Measurements from ENCODE around the gene HDAC7. TPM values are rescaled to one million over a fixed set of nuclear protein-coding genes. Genes with fewer than 3 reads are reported as not detected.

The HDAC7 gene
- polyA plus RNA-seq, 2 donors = 20.9 to 35.6 TPM

DNA sequence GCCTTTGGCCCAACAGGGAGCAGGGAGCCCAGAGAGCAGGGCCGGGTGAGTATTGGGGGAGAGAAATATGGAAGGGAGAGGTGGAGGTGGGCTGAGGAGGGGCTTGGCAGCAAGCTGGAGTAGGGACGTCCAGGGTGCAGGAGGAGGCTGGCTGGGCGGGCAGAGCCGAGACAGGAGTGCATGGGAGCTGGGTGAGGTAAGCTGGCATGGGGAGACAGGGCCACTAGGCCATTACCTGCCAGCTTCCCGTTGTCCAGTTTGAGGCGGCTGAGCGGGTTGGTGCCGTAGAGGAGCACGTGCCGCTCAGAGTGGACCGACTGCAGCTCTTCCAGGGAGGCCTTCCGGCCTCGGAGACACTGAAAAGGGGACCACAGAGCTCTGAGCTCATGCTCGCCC is 28.4 kb downstream of the HDAC7 start:
- Histone ChIP-seq H3K4me1 (ENCODE audit: control insufficient read depth in 2 of 2, insufficient read depth in 2 of 2, low read length in 1 of 2) (no peaks in the 10 kb centered on the region), H3K27me3 (ENCODE audit: control insufficient read depth in 1 of 2, insufficient read depth in 2 of 2, low read length in 2 of 2) (no peaks in the 10 kb centered on the region)
- 89 to 92% methylated on average over 13 to 14 of the region's 14 CpGs for WGBS, 2 donors

GRCh38 chr12:47790676-47791350 is 28.9 kb downstream of the HDAC7 start:
- no peaks in the 10 kb centered on the region for H3K27me3 ChIP-seq (ENCODE audit: control insufficient read depth in 1 of 2, insufficient read depth in 2 of 2, low read length in 2 of 2)
- H3K9me3 ChIP-seq (ENCODE audit: control insufficient read depth in 2 of 2, insufficient read depth in 1 of 2, low read depth in 1 of 2, low read length in 1 of 2) = no peaks in the 10 kb centered on the region
- no peaks in the 10 kb centered on the region for H3K4me1 ChIP-seq (ENCODE audit: control insufficient read depth in 2 of 2, insufficient read depth in 2 of 2, low read length in 1 of 2)
- H3K27ac ChIP-seq (ENCODE audit: low read depth in 2 of 2, low read length in 1 of 2) = no peak overlapping the region
- H3K36me3 ChIP-seq (ENCODE audit: control insufficient read depth in 2 of 2, insufficient read depth in 2 of 2, low read length in 1 of 2) = peaks cover 25 to 79% of the 10 kb centered on the region in 2 donors
- no peak overlapping the region for H3K4me3 ChIP-seq (ENCODE audit: low read depth in 1 of 2, low read length in 2 of 2)
- 92 to 94% methylated on average over 20 of the region's 20 CpGs for WGBS, 2 donors

More for the DNA sequence above, 28.4 kb downstream of the HDAC7 start:
- Histone ChIP-seq H3K36me3 (ENCODE audit: control insufficient read depth in 2 of 2, insufficient read depth in 2 of 2, low read length in 1 of 2) (peaks cover 29 to 78% of the 10 kb centered on the region in 2 donors), H3K4me3 (ENCODE audit: low read depth in 1 of 2, low read length in 2 of 2) (no peak overlapping the region), H3K27ac (ENCODE audit: low read depth in 2 of 2, low read length in 1 of 2) (no peak overlapping the region), H3K9me3 (ENCODE audit: control insufficient read depth in 2 of 2, insufficient read depth in 1 of 2, low read depth in 1 of 2, low read length in 1 of 2) (no peaks in the 10 kb centered on the region)

DNA sequence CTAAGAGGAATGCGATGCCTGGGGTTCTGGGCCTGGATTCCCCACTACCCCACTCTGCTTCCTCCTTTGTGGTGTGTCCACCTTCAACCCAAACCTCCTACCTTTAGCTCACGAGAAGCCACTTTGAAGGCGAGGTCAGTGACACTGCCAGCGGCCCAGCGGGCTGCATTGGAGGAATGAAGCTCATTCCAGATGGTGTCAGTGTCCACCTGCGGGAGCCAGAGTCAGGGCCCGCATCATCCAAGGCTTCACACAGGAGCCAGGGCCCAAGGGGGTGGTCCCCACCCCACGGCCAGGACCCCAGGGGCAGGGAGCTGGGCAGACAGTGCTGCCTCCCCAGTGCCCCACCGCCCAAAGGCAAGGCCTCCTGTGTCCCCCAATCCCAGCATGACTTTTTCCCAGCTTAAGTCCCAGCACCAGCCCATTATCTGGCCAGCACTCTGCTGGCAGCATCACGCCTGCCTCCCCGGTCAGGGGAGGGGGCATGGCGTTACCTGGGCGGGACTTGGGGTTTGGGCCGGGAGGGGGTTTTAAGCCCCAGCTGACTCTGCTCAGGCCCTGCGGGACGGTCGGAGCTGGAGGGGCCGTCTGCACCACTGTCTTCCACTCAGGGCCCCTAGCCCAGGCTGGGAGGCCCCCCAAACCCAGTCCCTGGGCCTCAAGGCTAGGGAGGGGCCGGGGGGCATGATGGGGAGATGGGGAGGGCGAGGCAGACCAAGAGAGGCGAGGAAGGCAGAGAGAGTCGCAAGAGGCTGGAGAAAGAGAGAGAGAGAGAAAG is 29.8 kb downstream of the HDAC7 start:
- Histone ChIP-seq H3K36me3 (ENCODE audit: control insufficient read depth in 2 of 2, insufficient read depth in 2 of 2, low read length in 1 of 2) (peaks cover 23 to 79% of the 10 kb centered on the region in 2 donors), H3K4me1 (ENCODE audit: control insufficient read depth in 2 of 2, insufficient read depth in 2 of 2, low read length in 1 of 2) (no peaks in the 10 kb centered on the region), H3K9me3 (ENCODE audit: control insufficient read depth in 2 of 2, insufficient read depth in 1 of 2, low read depth in 1 of 2, low read length in 1 of 2) (no peaks in the 10 kb centered on the region), H3K27me3 (ENCODE audit: control insufficient read depth in 1 of 2, insufficient read depth in 2 of 2, low read length in 2 of 2) (no peaks in the 10 kb centered on the region), H3K4me3 (ENCODE audit: low read depth in 1 of 2, low read length in 2 of 2) (no peak overlapping the region), H3K27ac (ENCODE audit: low read depth in 2 of 2, low read length in 1 of 2) (no peak overlapping the region)
- 90 to 92% methylated on average over 22 of the region's 22 CpGs for WGBS, 2 donors

GRCh38 chr12:47789141-47789540 is 30.6 kb downstream of the HDAC7 start:
- WGBS, 2 donors = 90 to 95% methylated on average over 5 of the region's 5 CpGs
- no peaks in the 10 kb centered on the region for H3K27me3 ChIP-seq (ENCODE audit: control insufficient read depth in 1 of 2, insufficient read depth in 2 of 2, low read length in 2 of 2)
- H3K4me3 ChIP-seq (ENCODE audit: low read depth in 1 of 2, low read length in 2 of 2) = no peak overlapping the region
- H3K27ac ChIP-seq (ENCODE audit: low read depth in 2 of 2, low read length in 1 of 2) = no peak overlapping the region
- H3K36me3 ChIP-seq (ENCODE audit: control insufficient read depth in 2 of 2, insufficient read depth in 2 of 2, low read length in 1 of 2) = peaks cover 20 to 79% of the 10 kb centered on the region in 2 donors
- H3K4me1 ChIP-seq (ENCODE audit: control insufficient read depth in 2 of 2, insufficient read depth in 2 of 2, low read length in 1 of 2) = no peaks in the 10 kb centered on the region
- no peaks in the 10 kb centered on the region for H3K9me3 ChIP-seq (ENCODE audit: control insufficient read depth in 2 of 2, insufficient read depth in 1 of 2, low read depth in 1 of 2, low read length in 1 of 2)

DNA sequence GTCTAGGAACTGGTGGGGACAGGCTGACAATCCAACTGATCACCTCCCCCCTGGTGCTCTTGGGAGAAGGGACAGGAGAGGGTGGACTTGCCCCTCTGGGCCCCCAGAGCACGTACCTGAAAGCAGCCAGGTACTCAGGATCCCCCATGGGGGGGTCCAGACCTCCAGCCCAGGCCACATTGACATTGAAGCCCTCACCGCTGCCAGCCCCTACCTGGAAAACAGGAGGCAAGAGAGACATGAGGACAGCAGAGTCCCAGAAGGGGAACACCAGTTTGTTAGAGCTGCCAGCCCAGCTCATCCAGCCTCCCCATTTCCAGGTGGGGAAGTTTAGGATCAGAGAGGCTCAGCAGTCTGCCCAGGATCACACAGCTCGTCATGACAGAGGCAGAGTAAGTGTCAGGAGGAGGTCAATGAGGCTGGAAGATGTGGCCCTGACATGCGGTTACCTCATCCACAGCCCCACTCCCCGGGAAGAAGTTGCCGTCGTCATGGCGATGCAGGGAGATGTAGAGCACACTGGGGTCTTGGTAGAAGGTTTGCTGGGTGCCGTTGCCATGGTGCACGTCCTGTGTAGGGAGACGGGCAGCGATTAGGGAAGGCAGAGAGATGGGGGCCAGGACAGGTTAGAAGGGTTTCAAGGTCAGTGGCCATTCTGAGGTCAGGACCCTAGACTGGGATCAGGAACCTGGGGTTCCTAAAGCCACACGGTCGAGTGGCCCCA is 31.9 kb downstream of the HDAC7 start:
- peaks cover 21 to 86% of the 10 kb centered on the region in 2 donors for H3K36me3 ChIP-seq (ENCODE audit: control insufficient read depth in 2 of 2, insufficient read depth in 2 of 2, low read length in 1 of 2)
- WGBS, 2 donors = 82 to 83% methylated on average over 14 of the region's 14 CpGs

DNA sequence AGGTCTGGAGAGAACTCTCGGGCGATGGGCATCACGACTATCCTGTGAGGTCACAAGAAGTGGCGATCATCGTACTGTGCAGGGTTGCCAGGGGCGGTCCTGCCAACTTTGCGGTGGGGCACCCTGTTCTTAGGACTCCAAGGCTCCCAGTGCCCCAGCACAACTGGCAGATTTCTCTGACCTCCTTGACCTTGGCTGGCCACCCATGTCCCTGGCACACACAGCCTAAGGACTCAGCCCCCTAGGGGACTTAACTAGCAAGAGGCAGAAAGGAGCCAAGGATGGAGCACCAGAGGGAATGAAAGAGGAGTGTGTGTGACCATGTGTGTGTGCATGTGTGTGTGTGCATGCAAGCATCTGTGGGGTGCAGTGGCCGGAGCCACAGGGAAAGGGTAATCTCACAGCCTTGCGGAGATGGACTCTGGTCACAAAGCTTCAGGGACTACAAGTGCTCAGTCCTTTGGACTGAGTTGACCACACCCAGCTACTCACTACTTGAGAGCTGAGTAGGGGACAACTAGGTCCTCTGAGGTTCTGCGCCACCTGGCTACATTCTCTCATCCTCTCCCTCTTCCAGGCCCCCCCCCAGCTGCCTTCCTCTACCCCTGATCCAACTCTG is 32.9 kb downstream of the HDAC7 start:
- WGBS, 2 donors = 93 to 94% methylated on average over 10 of the region's 10 CpGs
- Histone ChIP-seq H3K27ac (ENCODE audit: low read depth in 2 of 2, low read length in 1 of 2) (no peak overlapping the region), H3K36me3 (ENCODE audit: control insufficient read depth in 2 of 2, insufficient read depth in 2 of 2, low read length in 1 of 2) (peaks cover 21 to 82% of the 10 kb centered on the region in 2 donors), H3K27me3 (ENCODE audit: control insufficient read depth in 1 of 2, insufficient read depth in 2 of 2, low read length in 2 of 2) (no peaks in the 10 kb centered on the region), H3K4me1 (ENCODE audit: control insufficient read depth in 2 of 2, insufficient read depth in 2 of 2, low read length in 1 of 2) (peaks cover 2 to 9% of the 10 kb centered on the region in 2 donors), H3K9me3 (ENCODE audit: control insufficient read depth in 2 of 2, insufficient read depth in 1 of 2, low read depth in 1 of 2, low read length in 1 of 2) (no peaks in the 10 kb centered on the region), H3K4me3 (ENCODE audit: low read depth in 1 of 2, low read length in 2 of 2) (no peak overlapping the region)

More for the DNA sequence above, 31.9 kb downstream of the HDAC7 start:
- Histone ChIP-seq H3K4me1 (ENCODE audit: control insufficient read depth in 2 of 2, insufficient read depth in 2 of 2, low read length in 1 of 2) (peaks cover 0 to 4% of the 10 kb centered on the region in 2 donors), H3K27ac (ENCODE audit: low read depth in 2 of 2, low read length in 1 of 2) (no peak overlapping the region), H3K27me3 (ENCODE audit: control insufficient read depth in 1 of 2, insufficient read depth in 2 of 2, low read length in 2 of 2) (no peaks in the 10 kb centered on the region), H3K4me3 (ENCODE audit: low read depth in 1 of 2, low read length in 2 of 2) (no peak overlapping the region), H3K9me3 (ENCODE audit: control insufficient read depth in 2 of 2, insufficient read depth in 1 of 2, low read depth in 1 of 2, low read length in 1 of 2) (no peaks in the 10 kb centered on the region)

- 76 to 82% methylated on average over 11 of the region's 11 CpGs for whole genome bisulfite sequencing, 2 donors
- H3K9me3 ChIP-seq (ENCODE audit: control insufficient read depth in 2 of 2, insufficient read depth in 1 of 2, low read depth in 1 of 2, low read length in 1 of 2) = no peaks in the 10 kb centered on the region
- peak overlapping the region; percentile 25 to 67 for H3K27ac ChIP-seq (ENCODE audit: low read depth in 2 of 2, low read length in 1 of 2)
- peaks cover 21 to 79% of the 10 kb centered on the region in 2 donors for H3K36me3 ChIP-seq (ENCODE audit: control insufficient read depth in 2 of 2, insufficient read depth in 2 of 2, low read length in 1 of 2)
- H3K4me3 ChIP-seq (ENCODE audit: low read depth in 1 of 2, low read length in 2 of 2) = no peak overlapping the region
- H3K27me3 ChIP-seq (ENCODE audit: control insufficient read depth in 1 of 2, insufficient read depth in 2 of 2, low read length in 2 of 2) = no peaks in the 10 kb centered on the region
- peaks cover 2 to 15% of the 10 kb centered on the region in 2 donors for H3K4me1 ChIP-seq (ENCODE audit: control insufficient read depth in 2 of 2, insufficient read depth in 2 of 2, low read length in 1 of 2)
Measured at GRCh38 chr12:47785887-47786661, 33.6 kb downstream of the HDAC7 start.

GRCh38 chr12:47785036-47785886 is 34.4 kb downstream of the HDAC7 start:
- no peak overlapping the region for H3K4me3 ChIP-seq (ENCODE audit: low read depth in 1 of 2, low read length in 2 of 2)
- H3K27ac ChIP-seq (ENCODE audit: low read depth in 2 of 2, low read length in 1 of 2) = peak overlapping the region in 1 of 2 donors; percentile 62
- H3K36me3 ChIP-seq (ENCODE audit: control insufficient read depth in 2 of 2, insufficient read depth in 2 of 2, low read length in 1 of 2) = peaks cover 21 to 73% of the 10 kb centered on the region in 2 donors
- WGBS, 2 donors = 80 to 85% methylated on average over 15 of the region's 15 CpGs
- peaks cover 2 to 15% of the 10 kb centered on the region in 2 donors for H3K4me1 ChIP-seq (ENCODE audit: control insufficient read depth in 2 of 2, insufficient read depth in 2 of 2, low read length in 1 of 2)
- H3K9me3 ChIP-seq (ENCODE audit: control insufficient read depth in 2 of 2, insufficient read depth in 1 of 2, low read depth in 1 of 2, low read length in 1 of 2) = no peaks in the 10 kb centered on the region
- no peaks in the 10 kb centered on the region for H3K27me3 ChIP-seq (ENCODE audit: control insufficient read depth in 1 of 2, insufficient read depth in 2 of 2, low read length in 2 of 2)
